Measurements from ENCODE around the gene STK24. TPM values are rescaled to one million over a fixed set of nuclear protein-coding genes. Genes with fewer than 3 reads are reported as not detected.

The STK24 gene
- total RNA-seq, 1 donor = 86.5 TPM

- Histone ChIP-seq H3K4me1 (ENCODE audit: insufficient read depth, low read length) (no peaks in the 10 kb centered on the region), H3K9me3 (ENCODE audit: low read depth, low read length) (no peaks in the 10 kb centered on the region), H3K27me3 (ENCODE audit: insufficient read depth, low read length) (no peaks in the 10 kb centered on the region), H3K4me3 (ENCODE audit: low read length) (no peak overlapping the region)
Observed at GRCh38 chr13:98439126-98439828, 137.6 kb downstream of the STK24 start.

DNA sequence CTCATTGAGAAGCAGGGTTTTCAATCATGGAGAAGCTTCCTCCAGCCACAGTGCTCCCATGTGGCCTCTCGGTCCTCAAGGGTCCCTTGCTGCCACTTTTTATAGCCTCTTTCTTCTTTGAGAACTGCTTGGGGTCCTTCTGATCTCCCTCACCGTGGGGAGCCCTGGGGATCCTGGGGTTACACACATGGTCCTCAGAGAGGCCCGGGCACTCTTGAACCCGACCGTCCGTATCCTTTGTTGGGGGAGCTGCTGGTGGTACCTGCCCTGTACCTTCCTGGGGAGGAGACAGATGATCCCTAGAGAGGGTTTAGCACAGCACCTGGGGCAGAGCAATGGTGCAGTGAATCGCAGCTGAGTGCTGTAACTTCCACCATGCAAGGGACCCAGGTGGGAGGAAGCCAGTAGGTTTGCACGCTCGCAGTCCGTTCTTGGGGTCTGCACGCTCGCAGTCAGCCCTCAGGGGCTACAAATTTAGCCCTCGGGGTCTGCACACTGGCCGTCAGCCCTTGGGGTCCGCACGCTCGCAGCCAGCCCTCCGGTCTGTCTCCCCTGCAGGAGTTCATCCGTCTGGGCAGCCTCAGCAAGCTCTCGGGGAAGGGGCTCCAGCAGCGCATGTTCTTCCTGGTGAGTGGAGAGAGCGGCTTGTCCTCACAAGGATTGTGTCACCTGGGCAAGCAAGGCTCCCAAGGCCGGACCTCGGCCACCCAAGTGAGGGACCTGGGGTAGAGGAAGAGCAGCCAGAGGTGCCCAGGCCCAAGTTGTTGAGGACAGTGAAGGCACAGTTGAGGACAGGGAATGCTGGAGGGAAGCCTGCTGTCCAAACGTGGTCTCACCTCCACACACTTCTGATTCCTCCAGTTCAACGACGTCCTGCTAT is 138.4 kb downstream of the STK24 start:
- no peaks in the 10 kb centered on the region for H3K9me3 ChIP-seq (ENCODE audit: low read depth, low read length)
- H3K27me3 ChIP-seq (ENCODE audit: insufficient read depth, low read length) = no peaks in the 10 kb centered on the region
- no peak overlapping the region for H3K4me3 ChIP-seq (ENCODE audit: low read length)
- no peaks in the 10 kb centered on the region for H3K4me1 ChIP-seq (ENCODE audit: insufficient read depth, low read length)

DNA sequence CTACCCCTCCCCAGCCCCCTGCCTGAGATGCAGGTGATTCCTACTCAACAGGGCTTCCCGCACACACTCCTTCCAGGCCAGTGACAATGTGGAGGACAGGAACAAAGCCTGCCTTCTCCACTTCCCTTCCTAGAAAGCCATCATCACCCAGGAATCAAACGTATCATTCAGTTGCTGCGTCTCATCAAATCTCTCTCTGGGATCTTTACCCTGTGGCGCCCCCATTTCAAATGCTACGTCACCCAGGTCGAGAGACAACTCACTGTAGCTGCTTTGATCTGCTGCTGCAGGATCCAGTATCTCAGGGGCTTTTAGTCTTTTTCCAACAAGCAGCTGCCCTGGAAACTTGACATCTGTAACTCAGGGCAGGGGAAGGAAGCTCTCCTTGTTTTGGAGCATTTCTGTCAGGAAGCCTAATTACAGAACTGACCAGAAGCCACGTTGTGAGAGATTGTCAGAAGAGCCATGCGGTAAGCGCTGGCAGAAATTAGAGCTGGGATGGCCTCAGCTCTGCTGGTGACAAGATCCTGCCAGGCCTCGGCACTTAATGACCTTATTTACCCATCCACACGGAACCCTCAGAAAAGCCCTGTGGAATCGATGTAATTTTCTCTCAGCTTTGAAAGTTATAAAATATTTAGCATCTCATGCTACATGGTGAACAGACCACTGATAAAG is 140.5 kb downstream of the STK24 start:
- no peak overlapping the region for H3K4me3 ChIP-seq (ENCODE audit: low read length)
- H3K9me3 ChIP-seq (ENCODE audit: low read depth, low read length) = no peaks in the 10 kb centered on the region
- no peaks in the 10 kb centered on the region for H3K4me1 ChIP-seq (ENCODE audit: insufficient read depth, low read length)
- H3K27me3 ChIP-seq (ENCODE audit: insufficient read depth, low read length) = no peaks in the 10 kb centered on the region

DNA sequence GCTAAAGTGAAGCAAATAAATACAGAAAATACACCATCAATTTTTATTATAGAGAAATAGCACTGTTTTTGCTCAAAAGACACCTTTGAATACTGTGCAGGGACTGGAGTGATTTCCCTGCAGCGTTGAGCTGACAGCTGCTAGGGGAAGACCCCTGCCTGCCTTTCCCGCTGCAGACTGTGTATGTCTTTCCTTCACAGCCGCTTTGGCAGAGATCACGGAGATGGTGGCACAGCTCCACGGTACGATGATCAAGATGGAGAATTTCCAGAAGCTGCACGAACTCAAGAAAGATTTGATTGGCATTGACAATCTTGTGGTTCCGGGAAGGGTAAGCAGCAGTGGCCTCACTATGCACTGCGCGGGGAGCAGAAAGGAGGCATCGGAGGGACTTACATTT is 141.5 kb downstream of the STK24 start:
- Histone ChIP-seq H3K4me1 (ENCODE audit: insufficient read depth, low read length) (no peaks in the 10 kb centered on the region), H3K9me3 (ENCODE audit: low read depth, low read length) (no peaks in the 10 kb centered on the region), H3K4me3 (ENCODE audit: low read length) (no peak overlapping the region), H3K27me3 (ENCODE audit: insufficient read depth, low read length) (no peaks in the 10 kb centered on the region)

DNA sequence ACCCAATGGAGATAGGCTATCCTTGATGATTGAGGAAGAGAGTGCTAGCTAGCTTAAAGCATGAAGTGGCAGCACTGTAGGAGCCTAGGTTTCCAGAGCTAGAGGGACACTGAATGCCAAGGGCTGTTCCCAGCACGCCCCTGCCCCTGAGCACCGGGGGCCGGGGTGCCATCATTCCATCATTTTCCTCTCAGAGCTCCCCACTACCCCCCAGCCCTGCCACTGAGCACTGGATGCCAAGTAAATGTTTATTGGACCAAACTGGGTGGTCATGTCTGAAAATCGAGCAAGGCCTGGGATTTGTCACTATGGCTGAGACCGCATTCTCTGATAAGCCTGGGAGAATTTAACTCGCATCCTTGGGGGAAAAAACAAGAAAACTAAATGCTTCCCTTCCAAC is 142.8 kb downstream of the STK24 start:
- Histone ChIP-seq H3K4me1 (ENCODE audit: insufficient read depth, low read length) (no peaks in the 10 kb centered on the region), H3K9me3 (ENCODE audit: low read depth, low read length) (no peaks in the 10 kb centered on the region), H3K27me3 (ENCODE audit: insufficient read depth, low read length) (no peaks in the 10 kb centered on the region), H3K4me3 (ENCODE audit: low read length) (no peak overlapping the region)

DNA sequence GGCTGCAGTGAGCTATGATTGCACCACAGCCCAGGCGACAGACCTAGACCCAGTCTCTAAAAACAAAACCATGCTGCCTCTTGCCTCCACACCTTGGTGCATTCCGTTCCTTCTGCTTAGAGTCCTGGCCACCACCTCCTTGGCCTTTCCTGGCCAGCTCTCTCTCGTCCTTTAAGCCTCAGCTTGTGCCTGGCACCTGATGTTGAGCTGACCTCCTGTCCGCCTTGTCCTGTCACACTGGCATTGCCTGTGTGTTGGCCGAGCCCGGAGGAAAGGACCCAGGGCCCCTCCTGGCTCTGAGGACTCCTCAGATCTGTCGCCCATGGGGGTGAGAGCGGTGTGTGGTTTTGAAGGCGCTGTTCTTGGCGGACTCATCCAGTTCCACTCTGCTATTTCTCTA is 143.3 kb downstream of the STK24 start:
- Histone ChIP-seq H3K27me3 (ENCODE audit: insufficient read depth, low read length) (no peaks in the 10 kb centered on the region), H3K4me3 (ENCODE audit: low read length) (no peak overlapping the region), H3K9me3 (ENCODE audit: low read depth, low read length) (no peaks in the 10 kb centered on the region), H3K4me1 (ENCODE audit: insufficient read depth, low read length) (no peaks in the 10 kb centered on the region)

GRCh38 chr13:98432638-98433037 is 144.3 kb downstream of the STK24 start:
- H3K27me3 ChIP-seq (ENCODE audit: insufficient read depth, low read length) = no peaks in the 10 kb centered on the region
- no peak overlapping the region for H3K4me3 ChIP-seq (ENCODE audit: low read length)
- no peaks in the 10 kb centered on the region for H3K9me3 ChIP-seq (ENCODE audit: low read depth, low read length)
- no peaks in the 10 kb centered on the region for H3K4me1 ChIP-seq (ENCODE audit: insufficient read depth, low read length)

- no peaks in the 10 kb centered on the region for H3K27me3 ChIP-seq (ENCODE audit: insufficient read depth, low read length)
- no peaks in the 10 kb centered on the region for H3K4me1 ChIP-seq (ENCODE audit: insufficient read depth, low read length)
- H3K4me3 ChIP-seq (ENCODE audit: low read length) = no peak overlapping the region
- no peaks in the 10 kb centered on the region for H3K9me3 ChIP-seq (ENCODE audit: low read depth, low read length)
Observed at GRCh38 chr13:98429977-98430736, 146.8 kb downstream of the STK24 start.

- no peaks in the 10 kb centered on the region for H3K27me3 ChIP-seq (ENCODE audit: insufficient read depth, low read length)
- H3K4me1 ChIP-seq (ENCODE audit: insufficient read depth, low read length) = no peaks in the 10 kb centered on the region
- H3K9me3 ChIP-seq (ENCODE audit: low read depth, low read length) = no peaks in the 10 kb centered on the region
- H3K4me3 ChIP-seq (ENCODE audit: low read length) = no peak overlapping the region
Observed at GRCh38 chr13:98429531-98429930, 147.4 kb downstream of the STK24 start.

GRCh38 chr13:98429081-98429480 is 147.8 kb downstream of the STK24 start:
- Histone ChIP-seq H3K27me3 (ENCODE audit: insufficient read depth, low read length) (no peaks in the 10 kb centered on the region), H3K4me1 (ENCODE audit: insufficient read depth, low read length) (no peaks in the 10 kb centered on the region), H3K9me3 (ENCODE audit: low read depth, low read length) (no peaks in the 10 kb centered on the region), H3K4me3 (ENCODE audit: low read length) (no peak overlapping the region)

DNA sequence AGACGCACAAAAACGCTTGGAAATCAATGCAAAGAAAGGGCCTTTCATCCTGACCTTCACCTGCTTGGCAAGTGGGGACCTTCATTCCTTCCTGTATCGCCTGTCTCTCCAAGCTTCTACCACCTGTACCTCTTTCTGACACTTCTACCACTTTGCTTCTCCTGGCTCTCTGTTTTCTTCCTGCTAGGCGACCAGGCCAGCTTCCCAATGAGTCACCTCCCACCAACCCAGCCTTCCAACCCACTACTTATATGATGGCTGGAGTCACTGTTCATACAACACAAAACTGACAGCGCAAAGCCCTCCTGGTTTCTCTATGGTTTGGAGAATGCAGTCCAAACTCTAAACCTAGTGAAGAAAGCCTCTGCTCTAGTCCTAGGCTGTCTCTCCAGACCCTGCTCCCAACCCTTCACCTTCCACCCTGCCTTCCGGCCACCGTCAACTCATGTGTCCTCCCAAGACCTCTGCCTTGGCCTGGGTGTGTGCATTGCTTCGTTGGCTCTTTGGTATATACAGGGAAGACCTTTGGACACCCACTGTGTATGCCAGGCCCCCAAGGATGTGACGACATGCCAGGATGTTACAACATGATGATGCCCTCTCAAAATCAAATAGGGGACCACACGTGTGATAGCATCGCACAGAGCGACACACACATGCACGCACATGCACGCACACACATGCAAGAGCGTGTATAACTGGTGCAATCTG is 148.5 kb downstream of the STK24 start:
- Histone ChIP-seq H3K27me3 (ENCODE audit: insufficient read depth, low read length) (no peaks in the 10 kb centered on the region), H3K9me3 (ENCODE audit: low read depth, low read length) (no peaks in the 10 kb centered on the region), H3K4me3 (ENCODE audit: low read length) (no peak overlapping the region), H3K4me1 (ENCODE audit: insufficient read depth, low read length) (no peaks in the 10 kb centered on the region)

GRCh38 chr13:98427331-98427995 is 149.4 kb downstream of the STK24 start:
- H3K4me1 ChIP-seq (ENCODE audit: insufficient read depth, low read length) = no peaks in the 10 kb centered on the region
- H3K27me3 ChIP-seq (ENCODE audit: insufficient read depth, low read length) = no peaks in the 10 kb centered on the region
- H3K4me3 ChIP-seq (ENCODE audit: low read length) = no peak overlapping the region
- no peaks in the 10 kb centered on the region for H3K9me3 ChIP-seq (ENCODE audit: low read depth, low read length)

- no peaks in the 10 kb centered on the region for H3K27me3 ChIP-seq (ENCODE audit: insufficient read depth, low read length)
- H3K4me3 ChIP-seq (ENCODE audit: low read length) = no peak overlapping the region
- no peaks in the 10 kb centered on the region for H3K4me1 ChIP-seq (ENCODE audit: insufficient read depth, low read length)
- no peaks in the 10 kb centered on the region for H3K9me3 ChIP-seq (ENCODE audit: low read depth, low read length)
Observed at GRCh38 chr13:98423417-98423816, 153.5 kb downstream of the STK24 start.

DNA sequence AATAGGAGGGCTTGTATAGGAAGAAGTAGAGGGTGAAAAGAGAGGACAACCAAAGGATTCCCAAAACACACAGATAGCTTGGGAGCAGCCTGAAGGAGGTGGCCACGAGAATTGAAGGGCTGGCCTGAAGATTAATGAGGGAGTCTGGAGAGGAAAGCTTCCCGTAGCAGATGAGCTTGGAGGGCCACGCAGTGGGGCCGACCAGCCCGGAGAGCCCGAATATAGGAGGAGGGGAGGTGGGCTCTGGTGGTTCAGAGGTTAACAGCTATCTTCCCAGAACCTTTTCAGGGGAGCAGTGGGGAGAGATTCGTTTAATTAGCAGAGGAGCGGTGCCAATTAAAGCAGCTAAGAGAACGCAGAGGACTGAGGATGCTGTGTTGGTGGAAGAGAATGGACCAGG is 154.9 kb downstream of the STK24 start:
- no peaks in the 10 kb centered on the region for H3K9me3 ChIP-seq (ENCODE audit: low read depth, low read length)
- no peak overlapping the region for H3K4me3 ChIP-seq (ENCODE audit: low read length)
- H3K27me3 ChIP-seq (ENCODE audit: insufficient read depth, low read length) = no peaks in the 10 kb centered on the region
- H3K4me1 ChIP-seq (ENCODE audit: insufficient read depth, low read length) = no peaks in the 10 kb centered on the region
